HG03025 (cell line): ENCODE results near the gene SLC36A4.
"Not testable (repeated sequence)": the region's sequence is repeated elsewhere in the genome, so short reads cannot be mapped to it uniquely, and the experiment has no call there.

Experiments used
- ATAC-seq: cut with Tn5 transposase; IDR thresholded peaks from one replicate; pipeline ENCODE4 v1.9.1; 2021; ENCODE audit warnings: mild to moderate bottlenecking, moderate library complexity; ENCODE audit not compliant: unreplicated experiment, low FRiP score

The SLC36A4 gene

GRCh38 chr11:93123351-93123898 is 74.4 kb downstream of the SLC36A4 start:
- no peak for ATAC-seq

GRCh38 chr11:93122535-93123235 is 75.1 kb downstream of the SLC36A4 start:
- ATAC-seq, result no peak

- no peak for ATAC-seq
Observed at GRCh38 chr11:93118276-93118675, 79.5 kb downstream of the SLC36A4 start.

- ATAC-seq, result no peak
Observed at GRCh38 chr11:93117565-93117964, 80.2 kb downstream of the SLC36A4 start.

GRCh38 chr11:93116641-93117441 is 81.0 kb downstream of the SLC36A4 start:
- no peak for ATAC-seq

GRCh38 chr11:93114304-93114703 is 83.5 kb downstream of the SLC36A4 start:
- no peak for ATAC-seq

- ATAC-seq, result no peak
Observed at GRCh38 chr11:93113824-93114223, 84.0 kb downstream of the SLC36A4 start.

- not testable (repeated sequence) for ATAC-seq
Observed at GRCh38 chr11:93111147-93111546, 86.6 kb downstream of the SLC36A4 start.

- ATAC-seq, result no peak
Observed at GRCh38 chr11:93100211-93100610, 97.6 kb downstream of the SLC36A4 start.

- no peak for ATAC-seq
Observed at GRCh38 chr11:93099806-93100205, 98.0 kb downstream of the SLC36A4 start.
